Erythroblast (primary cell): Measurements from ENCODE around the gene LTBP4.

ENCODE experiments used
- GATA1 ChIP-seq: IDR thresholded peaks from 2 replicates; pipeline ENCODE4 v1.6.1; 2011; ENCODE audit warnings: low read depth, mild to moderate bottlenecking, control low read depth, low read length, moderate library complexity
- POLR2A ChIP-seq: IDR thresholded peaks from 2 replicates; pipeline ENCODE4 v1.6.1; 2011; ENCODE audit warnings: mild to moderate bottlenecking, low read length

- TF ChIP-seq POLR2A (no peak), GATA1 (no peak)
These were observed 39.6 kb downstream of the LTBP4 start for GRCh38 chr19:40640744-40641143.
